Calu3 (cell line): Measurements from ENCODE around the gene NKX1-2. TPM values are rescaled to one million over a fixed set of nuclear protein-coding genes. Genes with fewer than 3 reads are reported as not detected.

Experiments used
- BruUV-seq: library from RNA; stranded (reverse); fragments of 400-500 nt; replicated peaks from 2 replicates; lab custom pipeline; 2021; lab: Mats Ljungman, UMichigan
- CTCF ChIA-PET: fragments of 300-600 bp; sonication (Branson Sonifier 250); formaldehyde crosslinking; loops from one replicate; lab custom pipeline; 2022; ENCODE audit warnings: antibody characterized with exemption; lab: Charles Lee
- DNase-seq: peaks from one replicate; pipeline ENCODE4 v3.0.0; 2022
- H3K27ac Mint-ChIP-seq: one replicate; pipeline ENCODE4 v1.8.0; 2022; ENCODE audit warnings: mixed read lengths; ENCODE audit not compliant: unreplicated experiment
- H3K27me3 Mint-ChIP-seq: one replicate; pipeline ENCODE4 v1.8.0; 2022; ENCODE audit warnings: mixed read lengths; ENCODE audit not compliant: unreplicated experiment
- H3K36me3 Mint-ChIP-seq: one replicate; pipeline ENCODE4 v1.8.0; 2022; ENCODE audit warnings: mild to moderate bottlenecking, moderate library complexity, mixed read lengths; ENCODE audit not compliant: insufficient read depth, unreplicated experiment
- H3K4me1 Mint-ChIP-seq: one replicate; pipeline ENCODE4 v1.8.0; 2022; ENCODE audit warnings: mild to moderate bottlenecking, low read depth, mixed read lengths; ENCODE audit not compliant: unreplicated experiment
- H3K4me3 Mint-ChIP-seq: one replicate; pipeline ENCODE4 v1.8.0; 2022; ENCODE audit warnings: mild to moderate bottlenecking, low read depth, moderate library complexity, mixed read lengths; ENCODE audit not compliant: unreplicated experiment
- H3K9me3 Mint-ChIP-seq: one replicate; pipeline ENCODE4 v1.8.0; 2022; ENCODE audit warnings: low read depth, mixed read lengths; ENCODE audit not compliant: unreplicated experiment
- intact Hi-C: fragments of 100-400 bp; cut with micrococcal nuclease; formaldehyde crosslinking; loops from one replicate; pipeline ENCODE4 v1.10.0; 2022; ENCODE audit not compliant: unreplicated experiment
- total RNA-seq: library from RNA; stranded (reverse); gene quantifications from 2 replicates; pipeline ENCODE4 v1.2.3, GENCODE V29; 2022
- TF ChIP-seq, protein P1 (sequence below): fragments of 200-600 bp; IDR thresholded peaks from one replicate; pipeline ENCODE4 v1.8.0; 2022; ENCODE audit warnings: antibody characterized with exemption; ENCODE audit not compliant: unreplicated experiment

NKX1-2 gene
- total RNA-seq, 1 experiment from 2014 or later = not detected

DNA sequence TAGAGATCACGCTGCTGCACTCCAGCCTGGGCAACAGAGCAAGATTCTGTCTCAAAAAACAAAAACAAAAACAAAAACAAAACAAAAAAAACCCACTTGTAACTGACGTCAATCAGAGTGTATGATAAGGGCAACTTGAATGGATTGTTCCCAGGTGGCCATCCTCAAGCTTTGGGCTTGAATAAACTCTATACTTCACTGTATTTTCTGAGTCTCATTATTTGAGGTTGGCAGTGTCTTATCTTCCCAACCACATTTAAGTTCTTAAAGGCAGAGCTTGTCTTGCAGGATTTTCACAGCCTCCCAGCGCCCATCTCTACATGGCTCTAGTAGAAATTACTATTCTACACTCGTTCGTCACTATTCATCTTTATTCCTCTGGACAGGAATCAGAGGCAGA lies 26.0 kb downstream of the NKX1-2 start:
- intact Hi-C loops = no loop called here
- Mint-ChIP-seq H3K4me3 (no peak overlapping the region), H3K36me3 (peaks cover 7% of the 10 kb centered on the region), H3K4me1 (peaks cover 9% of the 10 kb centered on the region), H3K27me3 (peaks cover 13% of the 10 kb centered on the region), H3K9me3 (no peaks in the 10 kb centered on the region), H3K27ac (no peak overlapping the region)
- TF ChIP-seq, protein P1, sequence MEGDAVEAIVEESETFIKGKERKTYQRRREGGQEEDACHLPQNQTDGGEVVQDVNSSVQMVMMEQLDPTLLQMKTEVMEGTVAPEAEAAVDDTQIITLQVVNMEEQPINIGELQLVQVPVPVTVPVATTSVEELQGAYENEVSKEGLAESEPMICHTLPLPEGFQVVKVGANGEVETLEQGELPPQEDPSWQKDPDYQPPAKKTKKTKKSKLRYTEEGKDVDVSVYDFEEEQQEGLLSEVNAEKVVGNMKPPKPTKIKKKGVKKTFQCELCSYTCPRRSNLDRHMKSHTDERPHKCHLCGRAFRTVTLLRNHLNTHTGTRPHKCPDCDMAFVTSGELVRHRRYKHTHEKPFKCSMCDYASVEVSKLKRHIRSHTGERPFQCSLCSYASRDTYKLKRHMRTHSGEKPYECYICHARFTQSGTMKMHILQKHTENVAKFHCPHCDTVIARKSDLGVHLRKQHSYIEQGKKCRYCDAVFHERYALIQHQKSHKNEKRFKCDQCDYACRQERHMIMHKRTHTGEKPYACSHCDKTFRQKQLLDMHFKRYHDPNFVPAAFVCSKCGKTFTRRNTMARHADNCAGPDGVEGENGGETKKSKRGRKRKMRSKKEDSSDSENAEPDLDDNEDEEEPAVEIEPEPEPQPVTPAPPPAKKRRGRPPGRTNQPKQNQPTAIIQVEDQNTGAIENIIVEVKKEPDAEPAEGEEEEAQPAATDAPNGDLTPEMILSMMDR = no peak
- CTCF ChIA-PET = no interaction called here
- no TSS peak for BruUV-seq
- DNase-seq = no peak

DNA sequence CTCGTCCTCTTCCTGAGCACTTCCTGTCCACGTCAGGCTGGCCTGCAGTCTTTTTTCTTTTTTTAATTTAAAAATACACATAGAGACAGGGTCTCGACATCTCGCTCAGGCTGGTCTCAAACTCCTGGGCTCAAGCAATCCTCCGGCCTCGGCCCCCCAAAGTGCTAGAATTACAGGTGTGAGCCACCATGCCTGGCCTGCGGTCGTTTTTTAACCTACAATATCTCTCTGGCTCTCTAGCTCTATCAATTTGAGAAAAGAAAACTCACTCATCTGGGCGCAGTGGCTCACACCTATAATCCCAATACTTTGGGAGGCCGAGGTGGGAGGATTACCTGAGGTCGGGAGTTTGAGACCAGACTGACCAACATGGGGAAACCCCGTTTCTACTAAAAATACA lies 27.1 kb downstream of the NKX1-2 start:
- Mint-ChIP-seq H3K4me3 (no peak overlapping the region), H3K4me1 (peaks cover under 1% of the 10 kb centered on the region), H3K9me3 (no peaks in the 10 kb centered on the region), H3K36me3 (peaks cover 18% of the 10 kb centered on the region), H3K27me3 (peaks cover 13% of the 10 kb centered on the region), H3K27ac (no peak overlapping the region)
- CTCF ChIA-PET = no interaction called here
- BruUV-seq = no TSS peak
- intact Hi-C loops = no loop called here
- TF ChIP-seq, protein P1 = no peak
- DNase-seq = no peak

GRCh38 chr10:124420254-124420653 lies 29.6 kb downstream of the NKX1-2 start:
- no peak overlapping the region for H3K27ac Mint-ChIP-seq
- H3K27me3 Mint-ChIP-seq = peaks cover 13% of the 10 kb centered on the region
- no peak for DNase-seq
- intact Hi-C loops = no loop called here
- no peaks in the 10 kb centered on the region for H3K9me3 Mint-ChIP-seq
- TF ChIP-seq, protein P1 = no peak
- no peaks in the 10 kb centered on the region for H3K4me1 Mint-ChIP-seq
- H3K4me3 Mint-ChIP-seq = no peak overlapping the region
- H3K36me3 Mint-ChIP-seq = peaks cover 21% of the 10 kb centered on the region
- no TSS peak for BruUV-seq
- CTCF ChIA-PET = interaction anchor here (0.8 kb wide), 1 partner anchor 16 kb away, joined by 3 read pairs; no protein-coding TSS in a partner anchor

GRCh38 chr10:124419635-124420034 lies 30.2 kb downstream of the NKX1-2 start:
- Mint-ChIP-seq H3K27ac (no peak overlapping the region), H3K27me3 (peaks cover 10% of the 10 kb centered on the region), H3K36me3 (peaks cover 21% of the 10 kb centered on the region), H3K4me3 (peak overlapping the region; percentile 71), H3K4me1 (no peaks in the 10 kb centered on the region), H3K9me3 (no peaks in the 10 kb centered on the region)
- CTCF ChIA-PET = interaction anchor here (1.2 kb wide), 1 partner anchor 16 kb away, joined by 4 read pairs; no protein-coding TSS in a partner anchor
- no TSS peak for BruUV-seq
- TF ChIP-seq, protein P1 = no peak
- DNase-seq = no peak
- intact Hi-C loops = no loop called here
